HEK293 (cell line): Measurements from ENCODE around the gene HDDC3.

Source experiments
- CTCF ChIP-seq: fragments of 450-650 bp; formaldehyde crosslinking; IDR thresholded peaks from 2 replicates; pipeline ENCODE4 v1.5.1; 2016; ENCODE audit warnings: missing biosample characterization, missing genetic modification characterization
- YY1 ChIP-seq: fragments of 450-650 bp; formaldehyde crosslinking; IDR thresholded peaks from 2 replicates; pipeline ENCODE4 v1.5.1; 2018; ENCODE audit warnings: missing biosample characterization, missing genetic modification characterization
- ZBTB44 ChIP-seq: fragments of 450-650 bp; IDR thresholded peaks from 2 replicates; pipeline ENCODE4 v1.5.1; 2018; ENCODE audit warnings: missing biosample characterization, mild to moderate bottlenecking, missing genetic modification characterization
- ZBTB6 ChIP-seq: fragments of 450-650 bp; formaldehyde crosslinking; IDR thresholded peaks from 2 replicates; pipeline ENCODE4 v1.5.1; 2017; ENCODE audit warnings: missing biosample characterization, missing genetic modification characterization
- ZEB2 ChIP-seq: fragments of 450-650 bp; formaldehyde crosslinking; IDR thresholded peaks from 2 replicates; pipeline ENCODE4 v1.5.1; 2016; ENCODE audit warnings: missing biosample characterization, missing genetic modification characterization
- ZNF621 ChIP-seq: fragments of 450-650 bp; formaldehyde crosslinking; IDR thresholded peaks from 2 replicates; pipeline ENCODE4 v1.5.1; 2017; ENCODE audit warnings: missing biosample characterization, missing genetic modification characterization
- TF ChIP-seq, protein P1 (sequence below): fragments of 450-650 bp; formaldehyde crosslinking; IDR thresholded peaks from 2 replicates; pipeline ENCODE4 v1.5.1; 2016; ENCODE audit warnings: missing biosample characterization, missing genetic modification characterization, borderline replicate concordance

DNA sequence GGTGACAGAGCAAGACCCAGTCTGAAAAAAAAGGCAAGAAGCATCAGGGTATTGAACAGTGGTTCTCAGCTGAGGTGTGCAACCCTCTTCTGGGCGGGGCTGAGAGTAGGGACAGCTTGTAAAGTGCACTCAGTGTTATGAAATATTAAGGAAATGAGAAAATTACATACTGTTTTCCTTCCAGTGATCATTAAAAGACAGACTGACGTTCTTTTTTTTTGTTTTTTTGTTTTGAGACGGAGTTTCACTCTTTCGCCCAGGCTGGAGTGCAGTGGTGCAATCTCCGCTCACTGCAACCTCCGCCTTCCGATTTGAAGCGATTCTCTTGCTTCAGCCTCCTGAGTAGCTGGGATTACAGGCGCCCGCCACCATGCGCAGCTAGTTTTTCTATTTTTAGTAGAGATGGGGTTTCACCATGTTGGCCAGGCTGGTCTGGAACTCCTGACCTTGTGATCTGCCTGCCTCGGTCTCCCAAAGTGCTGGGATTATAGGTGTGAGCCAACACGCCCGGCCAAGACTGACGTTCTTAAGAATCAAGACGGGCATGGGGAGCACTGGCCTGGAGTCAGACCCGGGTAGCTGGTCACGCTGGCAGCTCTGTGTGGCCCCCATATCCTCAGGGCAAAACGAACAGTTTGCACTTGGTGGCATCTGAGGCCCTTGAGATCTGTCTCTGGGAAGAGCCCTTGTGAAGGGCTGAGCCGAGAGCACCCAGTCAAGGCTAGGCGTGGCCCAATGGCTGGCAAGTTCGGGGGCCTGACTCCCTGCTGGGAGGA, 17.9 kb downstream of the HDDC3 start:
- TF ChIP-seq YY1 (tag by site-specific recombination) (no peak), CTCF (tag by site-specific recombination) (no peak), ZEB2 (tag by site-specific recombination) (no peak), ZNF621 (tag by site-specific recombination) (no peak), ZBTB6 (tag by site-specific recombination) (no peak), ZBTB44 (tag by site-specific recombination) (no peak)
- TF ChIP-seq, protein P1, sequence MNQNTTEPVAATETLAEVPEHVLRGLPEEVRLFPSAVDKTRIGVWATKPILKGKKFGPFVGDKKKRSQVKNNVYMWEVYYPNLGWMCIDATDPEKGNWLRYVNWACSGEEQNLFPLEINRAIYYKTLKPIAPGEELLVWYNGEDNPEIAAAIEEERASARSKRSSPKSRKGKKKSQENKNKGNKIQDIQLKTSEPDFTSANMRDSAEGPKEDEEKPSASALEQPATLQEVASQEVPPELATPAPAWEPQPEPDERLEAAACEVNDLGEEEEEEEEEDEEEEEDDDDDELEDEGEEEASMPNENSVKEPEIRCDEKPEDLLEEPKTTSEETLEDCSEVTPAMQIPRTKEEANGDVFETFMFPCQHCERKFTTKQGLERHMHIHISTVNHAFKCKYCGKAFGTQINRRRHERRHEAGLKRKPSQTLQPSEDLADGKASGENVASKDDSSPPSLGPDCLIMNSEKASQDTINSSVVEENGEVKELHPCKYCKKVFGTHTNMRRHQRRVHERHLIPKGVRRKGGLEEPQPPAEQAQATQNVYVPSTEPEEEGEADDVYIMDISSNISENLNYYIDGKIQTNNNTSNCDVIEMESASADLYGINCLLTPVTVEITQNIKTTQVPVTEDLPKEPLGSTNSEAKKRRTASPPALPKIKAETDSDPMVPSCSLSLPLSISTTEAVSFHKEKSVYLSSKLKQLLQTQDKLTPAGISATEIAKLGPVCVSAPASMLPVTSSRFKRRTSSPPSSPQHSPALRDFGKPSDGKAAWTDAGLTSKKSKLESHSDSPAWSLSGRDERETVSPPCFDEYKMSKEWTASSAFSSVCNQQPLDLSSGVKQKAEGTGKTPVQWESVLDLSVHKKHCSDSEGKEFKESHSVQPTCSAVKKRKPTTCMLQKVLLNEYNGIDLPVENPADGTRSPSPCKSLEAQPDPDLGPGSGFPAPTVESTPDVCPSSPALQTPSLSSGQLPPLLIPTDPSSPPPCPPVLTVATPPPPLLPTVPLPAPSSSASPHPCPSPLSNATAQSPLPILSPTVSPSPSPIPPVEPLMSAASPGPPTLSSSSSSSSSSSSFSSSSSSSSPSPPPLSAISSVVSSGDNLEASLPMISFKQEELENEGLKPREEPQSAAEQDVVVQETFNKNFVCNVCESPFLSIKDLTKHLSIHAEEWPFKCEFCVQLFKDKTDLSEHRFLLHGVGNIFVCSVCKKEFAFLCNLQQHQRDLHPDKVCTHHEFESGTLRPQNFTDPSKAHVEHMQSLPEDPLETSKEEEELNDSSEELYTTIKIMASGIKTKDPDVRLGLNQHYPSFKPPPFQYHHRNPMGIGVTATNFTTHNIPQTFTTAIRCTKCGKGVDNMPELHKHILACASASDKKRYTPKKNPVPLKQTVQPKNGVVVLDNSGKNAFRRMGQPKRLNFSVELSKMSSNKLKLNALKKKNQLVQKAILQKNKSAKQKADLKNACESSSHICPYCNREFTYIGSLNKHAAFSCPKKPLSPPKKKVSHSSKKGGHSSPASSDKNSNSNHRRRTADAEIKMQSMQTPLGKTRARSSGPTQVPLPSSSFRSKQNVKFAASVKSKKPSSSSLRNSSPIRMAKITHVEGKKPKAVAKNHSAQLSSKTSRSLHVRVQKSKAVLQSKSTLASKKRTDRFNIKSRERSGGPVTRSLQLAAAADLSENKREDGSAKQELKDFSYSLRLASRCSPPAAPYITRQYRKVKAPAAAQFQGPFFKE, result no peak
